GM10266 (cell line): ENCODE measurements around the gene IGSF6.

Experiments used
- DNase-seq: peaks from one replicate; pipeline ENCODE4 v3.0.0; 2012; ENCODE audit errors: extremely low spot score
- CTCF ChIP-seq: IDR thresholded peaks from 2 replicates; pipeline ENCODE4 v1.5.1; 2012; ENCODE audit warnings: mild to moderate bottlenecking, low read depth; ENCODE audit not compliant: control insufficient read depth, insufficient read depth; ENCODE audit errors: missing control alignments

The IGSF6 gene

DNA sequence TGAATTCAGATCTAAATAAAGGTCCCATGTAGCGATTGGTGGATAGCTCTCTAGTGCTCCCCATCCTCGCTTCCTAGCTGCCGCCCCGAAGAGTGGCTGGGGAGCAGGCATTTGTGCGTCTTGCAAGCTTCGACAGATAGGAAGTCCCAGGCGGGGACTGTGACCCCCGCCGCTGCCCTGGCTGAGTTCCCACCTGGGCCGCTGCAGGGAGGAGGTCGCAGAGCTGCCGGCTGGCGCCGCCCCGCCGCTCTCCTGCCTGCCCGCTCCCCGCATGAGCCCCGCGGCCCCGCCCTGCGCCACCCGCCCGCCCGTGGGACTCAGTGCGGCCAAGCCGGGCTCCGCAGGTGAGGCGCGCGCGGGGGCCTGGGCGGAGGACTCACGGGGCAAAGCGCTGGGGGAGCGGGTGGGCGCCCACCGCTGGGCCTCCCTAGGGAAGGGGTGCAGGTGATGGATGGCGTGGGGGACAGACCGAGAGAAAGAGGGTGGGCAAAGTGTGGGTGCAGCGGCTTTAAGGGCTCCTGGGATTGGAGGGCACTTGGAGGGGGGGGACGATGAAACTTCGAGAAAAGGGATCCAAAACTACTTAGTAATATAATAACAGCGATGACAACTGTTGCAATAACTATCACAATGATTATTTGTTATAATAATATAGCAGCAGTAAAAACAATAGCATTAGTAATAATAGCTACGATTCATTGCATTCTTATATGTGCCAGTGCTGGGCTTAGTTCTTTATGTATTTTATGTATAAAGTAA is 11.7 kb upstream of the IGSF6 start, which contains the start of gene OTOA:
Gene OTOA (plus strand): TSS at position 80 of the 759 bp plus-strand sequence. CDS start 14,547 bp downstream, outside the sequence.
- TF ChIP-seq CTCF = no peak
- no peak for DNase-seq

DNA sequence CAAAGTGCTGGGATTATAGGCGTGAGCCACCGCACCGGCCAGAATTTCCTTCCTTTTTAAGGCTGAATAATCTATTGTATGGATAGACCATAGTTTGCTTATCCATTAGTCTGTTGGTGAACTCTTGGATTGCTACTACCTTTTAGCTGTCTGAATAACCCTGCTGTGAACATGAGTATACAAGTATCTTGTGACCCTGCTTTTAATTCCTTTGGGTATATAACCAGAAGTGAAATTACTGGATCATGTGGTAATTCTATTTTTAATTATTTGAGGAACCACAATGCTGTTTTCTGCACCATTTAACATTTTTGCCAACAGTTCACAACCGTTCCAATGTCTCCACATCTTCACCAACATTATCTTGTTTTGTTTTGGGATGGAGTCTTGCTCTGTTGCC is 6.7 kb upstream of the IGSF6 start:
- no peak for TF ChIP-seq CTCF
- DNase-seq = no peak

DNA sequence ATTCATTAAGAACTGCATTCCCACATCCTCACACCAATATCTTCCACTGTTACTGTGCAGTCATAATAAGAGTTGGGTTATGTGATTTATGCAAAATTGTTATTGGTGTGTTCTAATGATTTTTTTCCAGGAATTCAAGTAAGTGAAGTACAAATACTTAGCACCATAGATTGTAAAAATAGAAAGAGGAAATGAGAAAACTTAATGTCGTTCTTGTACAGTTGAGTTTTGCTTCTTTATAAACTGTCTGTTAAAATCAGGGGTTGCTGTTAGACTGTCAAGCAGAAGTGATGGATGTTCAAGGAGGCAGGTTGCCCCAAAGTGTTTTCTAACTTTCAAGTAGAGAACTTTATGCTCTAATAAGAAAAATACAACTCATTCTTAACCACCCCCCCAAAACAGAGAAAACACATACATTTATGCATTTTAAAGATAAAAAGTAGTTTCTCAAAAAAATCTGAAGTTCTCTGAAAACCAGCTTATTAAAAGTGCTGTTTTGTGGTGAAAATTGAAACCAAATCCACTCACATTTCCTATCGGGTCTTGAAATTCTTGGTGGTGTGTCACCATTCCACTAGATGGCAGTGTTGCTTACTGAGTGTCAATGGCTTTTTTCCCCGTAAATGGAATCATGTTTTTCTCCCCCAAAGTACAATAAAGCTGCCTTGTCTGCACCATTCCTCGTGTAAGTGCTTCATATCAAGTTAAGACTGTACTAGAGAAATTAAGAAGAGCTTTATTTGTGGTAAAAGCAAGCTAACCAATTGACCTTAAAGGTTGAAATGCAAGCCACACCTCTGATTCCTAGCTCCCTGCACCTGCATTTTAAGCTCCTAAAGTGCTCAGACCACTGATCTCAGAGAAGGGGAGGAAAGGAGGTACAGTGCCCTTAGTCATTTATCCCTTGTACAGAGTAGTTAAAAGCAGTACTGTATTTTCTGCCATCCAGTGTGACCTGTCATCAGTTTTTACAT is 4.7 kb upstream of the IGSF6 start:
- TF ChIP-seq CTCF = peak; percentile 72
- DNase-seq = peak; percentile 61

DNA sequence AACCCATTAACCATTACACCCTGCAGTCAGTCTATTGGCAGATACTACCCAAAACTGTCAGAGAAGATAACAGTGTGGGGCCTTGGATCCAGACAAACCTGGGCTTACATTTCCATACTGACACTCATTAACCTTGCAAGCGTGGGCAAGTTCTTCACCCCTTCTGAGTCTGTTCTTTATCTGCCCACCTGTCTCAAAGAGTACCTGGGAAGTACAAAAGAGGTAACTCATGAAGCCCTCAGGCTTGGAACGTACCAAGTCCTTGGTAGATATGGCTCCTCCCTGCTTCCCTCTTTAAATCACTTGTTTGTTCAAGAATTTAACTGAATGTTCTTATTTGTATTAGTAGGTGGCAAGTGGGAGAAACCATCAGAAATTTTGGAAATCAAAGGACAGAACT is 2.5 kb upstream of the IGSF6 start:
- no peak for DNase-seq
- TF ChIP-seq CTCF = no peak

- no peak for TF ChIP-seq CTCF
- no peak for DNase-seq
These were observed 2.1 kb upstream of the IGSF6 start for GRCh38 chr16:21654466-21654865.

- no peak for TF ChIP-seq CTCF
- DNase-seq = no peak
These were observed 1.2 kb upstream of the IGSF6 start for GRCh38 chr16:21653571-21653970.

GRCh38 chr16:21651515-21651914 is 893 bp downstream of the IGSF6 start:
- no peak for DNase-seq

More at GRCh38 chr16:21651515-21651914, 893 bp downstream of the IGSF6 start:
- no peak for TF ChIP-seq CTCF
